ENCODE measurements around the gene ZC3H10. TPM values are rescaled to one million over a fixed set of nuclear protein-coding genes. Genes with fewer than 3 reads are reported as not detected.

Gene ZC3H10
- polyA plus RNA-seq, 1 donor from 2014 or later: 6.7 TPM

DNA sequence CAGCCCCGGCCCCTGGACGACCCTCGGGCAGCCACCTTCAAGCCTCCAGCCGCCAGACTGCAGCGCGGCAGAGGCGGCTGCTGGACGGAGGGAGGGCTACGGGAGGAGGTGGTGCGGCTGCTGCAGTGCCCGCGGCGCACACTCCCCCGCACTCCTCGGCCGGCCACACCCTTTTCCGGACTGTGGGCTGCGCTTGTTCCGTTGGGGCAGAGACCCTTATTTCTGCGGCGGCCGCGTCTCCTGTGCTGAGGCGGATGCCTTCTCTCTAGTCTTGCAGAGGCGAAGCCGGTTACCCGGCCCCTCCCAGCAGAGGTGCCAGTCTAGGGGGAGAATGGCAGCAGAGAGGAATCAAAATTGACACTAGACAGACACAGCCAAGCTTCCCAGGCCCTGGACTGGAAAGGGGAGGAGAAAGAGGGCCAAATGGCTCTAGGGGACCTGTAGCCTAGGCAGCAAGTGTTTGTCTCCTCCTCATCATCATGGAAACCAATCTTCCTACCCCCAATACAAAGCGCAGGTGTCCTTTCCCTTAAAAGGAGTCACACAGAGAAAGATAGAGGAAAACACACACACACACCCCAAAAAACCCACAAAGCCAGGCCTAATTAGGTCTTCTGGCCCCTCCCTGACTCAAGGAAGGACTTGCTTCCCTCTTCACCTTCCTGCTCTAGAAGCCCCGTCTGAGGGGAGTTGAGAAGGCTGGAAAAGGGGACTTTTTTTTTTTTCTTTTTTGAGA, 11.3 kb downstream of the ZC3H10 start:
- no peak overlapping the region for H3K27ac ChIP-seq (ENCODE audit: low read length)
- H3F3A ChIP-seq (ENCODE audit: insufficient read depth, low read length, poor library complexity, severe bottlenecking): no peaks in the 10 kb centered on the region
- TF ChIP-seq POLR2AphosphoS5 (IDR thresholded peaks at IDR 0.05) (peak; percentile 16), EP300 (conservative IDR thresholded peaks at IDR 0.05; ENCODE audit: poor library complexity, severe bottlenecking) (no peak)
- H3K4me2 ChIP-seq (ENCODE audit: low read length): peak overlapping the region; percentile 74
- no peaks in the 10 kb centered on the region for H3K79me2 ChIP-seq (replicated peaks; ENCODE audit: insufficient read depth, low read length)
- H3K27me3 ChIP-seq (ENCODE audit: insufficient read depth, low read depth, low read length): no peaks in the 10 kb centered on the region
- H3K9me3 ChIP-seq (ENCODE audit: low read length): no peaks in the 10 kb centered on the region
- peak overlapping the region; percentile 80 for H3K9ac ChIP-seq (ENCODE audit: low read length)
- H3K4me3 ChIP-seq (ENCODE audit: low read length): peak overlapping the region; percentile 76
- H4K20me1 ChIP-seq (ENCODE audit: insufficient read depth): no peaks in the 10 kb centered on the region
- peak overlapping the region; percentile 33 for H2AFZ ChIP-seq (ENCODE audit: low read depth, low read length)
- no peaks in the 10 kb centered on the region for H3K36me3 ChIP-seq (ENCODE audit: insufficient read depth, low read length)
- no peaks in the 10 kb centered on the region for H3K9me2 ChIP-seq (ENCODE audit: insufficient read depth, low read length)

DNA sequence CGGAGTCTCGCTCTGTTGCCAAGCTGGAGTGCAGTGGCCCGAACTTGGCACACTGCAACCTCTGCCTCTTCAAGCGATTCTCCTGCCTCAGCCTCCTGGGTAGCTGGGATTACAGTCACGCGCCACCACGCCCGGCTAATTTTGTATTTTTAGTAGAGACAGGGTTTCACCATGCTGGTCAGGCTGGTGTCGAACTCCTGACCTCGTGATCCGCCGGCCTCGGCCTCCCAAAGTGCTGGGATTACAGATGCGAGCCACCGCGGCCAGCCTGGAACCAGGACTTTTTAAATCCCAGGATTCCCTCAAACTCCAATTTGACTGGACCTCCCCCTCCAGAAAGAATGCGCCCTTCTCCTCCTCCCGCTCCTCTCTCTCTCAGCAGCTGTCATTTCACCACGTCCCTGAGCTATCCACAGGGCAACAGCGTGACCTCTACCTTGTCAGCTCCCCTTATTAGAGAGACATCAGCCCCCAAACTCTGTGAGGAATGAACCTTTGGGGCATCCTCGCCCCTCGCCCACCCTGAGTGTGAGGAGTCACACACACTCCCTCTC, 12.0 kb downstream of the ZC3H10 start:
- peak overlapping the region; percentile 76 for H3K4me3 ChIP-seq (ENCODE audit: low read length)
- H3K27ac ChIP-seq (ENCODE audit: low read length): no peak overlapping the region
- peak overlapping the region; percentile 74 for H3K4me2 ChIP-seq (ENCODE audit: low read length)
- no peaks in the 10 kb centered on the region for H3K9me2 ChIP-seq (ENCODE audit: insufficient read depth, low read length)
- H2AFZ ChIP-seq (ENCODE audit: low read depth, low read length): no peak overlapping the region
- no peaks in the 10 kb centered on the region for H4K20me1 ChIP-seq (ENCODE audit: insufficient read depth)
- no peaks in the 10 kb centered on the region for H3K36me3 ChIP-seq (ENCODE audit: insufficient read depth, low read length)
- H3K79me2 ChIP-seq (replicated peaks; ENCODE audit: insufficient read depth, low read length): no peaks in the 10 kb centered on the region
- no peaks in the 10 kb centered on the region for H3K27me3 ChIP-seq (ENCODE audit: insufficient read depth, low read depth, low read length)
- no peaks in the 10 kb centered on the region for H3K9me3 ChIP-seq (ENCODE audit: low read length)
- peak overlapping the region; percentile 80 for H3K9ac ChIP-seq (ENCODE audit: low read length)
- H3F3A ChIP-seq (ENCODE audit: insufficient read depth, low read length, poor library complexity, severe bottlenecking): no peaks in the 10 kb centered on the region
- TF ChIP-seq RAD21 (conservative IDR thresholded peaks at IDR 0.05) (no peak), MXI1 (conservative IDR thresholded peaks at IDR 0.05; ENCODE audit: poor library complexity, severe bottlenecking) (no peak), POLR2AphosphoS5 (IDR thresholded peaks at IDR 0.05) (no peak), TAF1 (IDR thresholded peaks at IDR 0.05; ENCODE audit: low read depth) (no peak), EZH2 (IDR thresholded peaks at IDR 0.05; ENCODE audit: borderline replicate concordance, insufficient read depth, low read length, poor library complexity, severe bottlenecking) (no peak)
- TF ChIP-seq, protein P1, sequence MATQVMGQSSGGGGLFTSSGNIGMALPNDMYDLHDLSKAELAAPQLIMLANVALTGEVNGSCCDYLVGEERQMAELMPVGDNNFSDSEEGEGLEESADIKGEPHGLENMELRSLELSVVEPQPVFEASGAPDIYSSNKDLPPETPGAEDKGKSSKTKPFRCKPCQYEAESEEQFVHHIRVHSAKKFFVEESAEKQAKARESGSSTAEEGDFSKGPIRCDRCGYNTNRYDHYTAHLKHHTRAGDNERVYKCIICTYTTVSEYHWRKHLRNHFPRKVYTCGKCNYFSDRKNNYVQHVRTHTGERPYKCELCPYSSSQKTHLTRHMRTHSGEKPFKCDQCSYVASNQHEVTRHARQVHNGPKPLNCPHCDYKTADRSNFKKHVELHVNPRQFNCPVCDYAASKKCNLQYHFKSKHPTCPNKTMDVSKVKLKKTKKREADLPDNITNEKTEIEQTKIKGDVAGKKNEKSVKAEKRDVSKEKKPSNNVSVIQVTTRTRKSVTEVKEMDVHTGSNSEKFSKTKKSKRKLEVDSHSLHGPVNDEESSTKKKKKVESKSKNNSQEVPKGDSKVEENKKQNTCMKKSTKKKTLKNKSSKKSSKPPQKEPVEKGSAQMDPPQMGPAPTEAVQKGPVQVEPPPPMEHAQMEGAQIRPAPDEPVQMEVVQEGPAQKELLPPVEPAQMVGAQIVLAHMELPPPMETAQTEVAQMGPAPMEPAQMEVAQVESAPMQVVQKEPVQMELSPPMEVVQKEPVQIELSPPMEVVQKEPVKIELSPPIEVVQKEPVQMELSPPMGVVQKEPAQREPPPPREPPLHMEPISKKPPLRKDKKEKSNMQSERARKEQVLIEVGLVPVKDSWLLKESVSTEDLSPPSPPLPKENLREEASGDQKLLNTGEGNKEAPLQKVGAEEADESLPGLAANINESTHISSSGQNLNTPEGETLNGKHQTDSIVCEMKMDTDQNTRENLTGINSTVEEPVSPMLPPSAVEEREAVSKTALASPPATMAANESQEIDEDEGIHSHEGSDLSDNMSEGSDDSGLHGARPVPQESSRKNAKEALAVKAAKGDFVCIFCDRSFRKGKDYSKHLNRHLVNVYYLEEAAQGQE (IDR thresholded peaks at IDR 0.05; ENCODE audit: borderline replicate concordance): no peak

DNA sequence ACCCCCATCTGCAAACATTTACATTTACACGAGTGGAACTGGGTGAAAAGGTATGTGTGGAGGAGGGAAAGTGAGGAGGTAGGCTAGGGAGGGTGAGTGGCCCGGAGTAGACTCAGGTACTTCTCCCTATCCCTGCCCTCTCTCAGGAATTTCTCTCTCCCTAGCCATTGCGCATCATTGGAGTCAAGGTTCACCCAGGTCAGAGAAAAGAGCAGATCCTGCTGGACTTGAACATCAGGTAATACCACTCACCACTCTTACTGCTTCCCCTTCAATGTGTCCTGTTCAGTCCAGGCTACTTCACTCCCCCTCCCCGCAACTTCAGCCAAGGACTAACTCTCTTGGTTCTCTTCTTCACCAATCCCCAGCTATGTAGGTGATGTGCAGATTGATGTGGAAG, 12.8 kb downstream of the ZC3H10 start:
- no peak overlapping the region for H3K4me2 ChIP-seq (ENCODE audit: low read length)
- H3K9me2 ChIP-seq (ENCODE audit: insufficient read depth, low read length): no peaks in the 10 kb centered on the region
- H3K36me3 ChIP-seq (ENCODE audit: insufficient read depth, low read length): no peaks in the 10 kb centered on the region
- H3K4me3 ChIP-seq (ENCODE audit: low read length): no peak overlapping the region
- H4K20me1 ChIP-seq (ENCODE audit: insufficient read depth): no peaks in the 10 kb centered on the region
- H2AFZ ChIP-seq (ENCODE audit: low read depth, low read length): no peak overlapping the region
- H3K9ac ChIP-seq (ENCODE audit: low read length): no peak overlapping the region
- H3F3A ChIP-seq (ENCODE audit: insufficient read depth, low read length, poor library complexity, severe bottlenecking): no peaks in the 10 kb centered on the region
- H3K27ac ChIP-seq (ENCODE audit: low read length): no peak overlapping the region
- TF ChIP-seq, protein P2, sequence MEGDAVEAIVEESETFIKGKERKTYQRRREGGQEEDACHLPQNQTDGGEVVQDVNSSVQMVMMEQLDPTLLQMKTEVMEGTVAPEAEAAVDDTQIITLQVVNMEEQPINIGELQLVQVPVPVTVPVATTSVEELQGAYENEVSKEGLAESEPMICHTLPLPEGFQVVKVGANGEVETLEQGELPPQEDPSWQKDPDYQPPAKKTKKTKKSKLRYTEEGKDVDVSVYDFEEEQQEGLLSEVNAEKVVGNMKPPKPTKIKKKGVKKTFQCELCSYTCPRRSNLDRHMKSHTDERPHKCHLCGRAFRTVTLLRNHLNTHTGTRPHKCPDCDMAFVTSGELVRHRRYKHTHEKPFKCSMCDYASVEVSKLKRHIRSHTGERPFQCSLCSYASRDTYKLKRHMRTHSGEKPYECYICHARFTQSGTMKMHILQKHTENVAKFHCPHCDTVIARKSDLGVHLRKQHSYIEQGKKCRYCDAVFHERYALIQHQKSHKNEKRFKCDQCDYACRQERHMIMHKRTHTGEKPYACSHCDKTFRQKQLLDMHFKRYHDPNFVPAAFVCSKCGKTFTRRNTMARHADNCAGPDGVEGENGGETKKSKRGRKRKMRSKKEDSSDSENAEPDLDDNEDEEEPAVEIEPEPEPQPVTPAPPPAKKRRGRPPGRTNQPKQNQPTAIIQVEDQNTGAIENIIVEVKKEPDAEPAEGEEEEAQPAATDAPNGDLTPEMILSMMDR (IDR thresholded peaks at IDR 0.05; ENCODE audit: poor library complexity, severe bottlenecking): no peak
- TF ChIP-seq RAD21 (conservative IDR thresholded peaks at IDR 0.05): no peak
- TF ChIP-seq, protein P1 (IDR thresholded peaks at IDR 0.05; ENCODE audit: borderline replicate concordance): no peak
- no peak for TF ChIP-seq MXI1 (conservative IDR thresholded peaks at IDR 0.05; ENCODE audit: poor library complexity, severe bottlenecking)
- no peak for TF ChIP-seq POLR2AphosphoS5 (IDR thresholded peaks at IDR 0.05)
- no peak for TF ChIP-seq TAF1 (IDR thresholded peaks at IDR 0.05; ENCODE audit: low read depth)
- TF ChIP-seq EP300 (conservative IDR thresholded peaks at IDR 0.05; ENCODE audit: poor library complexity, severe bottlenecking): no peak
- TF ChIP-seq EZH2 (IDR thresholded peaks at IDR 0.05; ENCODE audit: borderline replicate concordance, insufficient read depth, low read length, poor library complexity, severe bottlenecking): no peak
- no peak for TF ChIP-seq SMC3 (conservative IDR thresholded peaks at IDR 0.05; ENCODE audit: poor library complexity)
- H3K9me3 ChIP-seq (ENCODE audit: low read length): no peaks in the 10 kb centered on the region
- H3K27me3 ChIP-seq (ENCODE audit: insufficient read depth, low read depth, low read length): no peaks in the 10 kb centered on the region
- H3K79me2 ChIP-seq (replicated peaks; ENCODE audit: insufficient read depth, low read length): no peaks in the 10 kb centered on the region

All from neural cell (in vitro differentiated cells).